ENCODE measurements around the gene GREM1. TPM values are rescaled to one million over a fixed set of nuclear protein-coding genes. Genes with fewer than 3 reads are reported as not detected.

The GREM1 gene
- polyA plus RNA-seq, 1 of the 3 experiments (the other 2 are of a cell fraction): 23.9 TPM

DNA sequence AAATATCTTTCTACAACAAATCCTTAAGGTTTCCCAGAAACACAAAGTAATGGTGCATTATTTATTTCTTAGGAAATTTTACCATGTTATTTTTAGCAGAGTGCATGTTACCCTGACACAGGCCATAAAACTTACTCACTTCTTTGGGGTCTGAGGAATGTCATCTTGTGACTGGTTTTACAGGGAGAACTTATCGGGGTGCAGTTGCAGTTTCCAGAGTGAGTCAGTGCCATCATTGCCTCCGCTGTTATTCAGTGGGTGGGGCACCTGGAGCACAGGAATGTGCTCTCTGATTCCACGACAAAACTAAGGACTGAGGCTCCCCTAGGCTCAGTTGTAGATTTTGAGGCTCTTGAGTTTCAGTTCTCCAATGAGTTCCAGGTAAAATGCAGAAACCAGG lies 11.1 kb upstream of the GREM1 start (continued):
- TF ChIP-seq, protein P1, sequence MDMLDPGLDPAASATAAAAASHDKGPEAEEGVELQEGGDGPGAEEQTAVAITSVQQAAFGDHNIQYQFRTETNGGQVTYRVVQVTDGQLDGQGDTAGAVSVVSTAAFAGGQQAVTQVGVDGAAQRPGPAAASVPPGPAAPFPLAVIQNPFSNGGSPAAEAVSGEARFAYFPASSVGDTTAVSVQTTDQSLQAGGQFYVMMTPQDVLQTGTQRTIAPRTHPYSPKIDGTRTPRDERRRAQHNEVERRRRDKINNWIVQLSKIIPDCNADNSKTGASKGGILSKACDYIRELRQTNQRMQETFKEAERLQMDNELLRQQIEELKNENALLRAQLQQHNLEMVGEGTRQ (IDR thresholded peaks at IDR 0.05; ENCODE audit: borderline replicate concordance, low read depth, low read length): no peak
- TF ChIP-seq TEAD4 (IDR thresholded peaks at IDR 0.05; ENCODE audit: borderline replicate concordance, insufficient read depth) (no peak), EZH2phosphoT487 (IDR thresholded peaks at IDR 0.05; ENCODE audit: borderline replicate concordance, low read depth) (no peak), FOSL2 (IDR thresholded peaks at IDR 0.05; ENCODE audit: borderline replicate concordance, low read depth) (peak; percentile 46; the same call in 1 of the 2 replicates), MXI1 (IDR thresholded peaks at IDR 0.05; ENCODE audit: low read depth, low read length) (no peak), FOXJ3 (CRISPR knock-in tag; IDR thresholded peaks at IDR 0.05) (no peak), ELF1 (IDR thresholded peaks at IDR 0.05) (no peak), NRF1 (IDR thresholded peaks at IDR 0.05; ENCODE audit: low read depth, low read length) (no peak), SMC3 (IDR thresholded peaks at IDR 0.05; ENCODE audit: low read depth, low read length) (no peak), CHD2 (IDR thresholded peaks at IDR 0.05; ENCODE audit: low read length, partially characterized antibody) (no peak), GATA2 (CRISPR knock-in tag; IDR thresholded peaks at IDR 0.05) (no peak), TAF1 (IDR thresholded peaks at IDR 0.05; ENCODE audit: borderline replicate concordance, low read depth, low read length) (no peak), YY1 (IDR thresholded peaks at IDR 0.05; ENCODE audit: low read depth) (no peak)
- TF ChIP-seq, protein P2, sequence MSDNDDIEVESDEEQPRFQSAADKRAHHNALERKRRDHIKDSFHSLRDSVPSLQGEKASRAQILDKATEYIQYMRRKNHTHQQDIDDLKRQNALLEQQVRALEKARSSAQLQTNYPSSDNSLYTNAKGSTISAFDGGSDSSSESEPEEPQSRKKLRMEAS (IDR thresholded peaks at IDR 0.05; ENCODE audit: low read depth): no peak
- TF ChIP-seq, protein P3, sequence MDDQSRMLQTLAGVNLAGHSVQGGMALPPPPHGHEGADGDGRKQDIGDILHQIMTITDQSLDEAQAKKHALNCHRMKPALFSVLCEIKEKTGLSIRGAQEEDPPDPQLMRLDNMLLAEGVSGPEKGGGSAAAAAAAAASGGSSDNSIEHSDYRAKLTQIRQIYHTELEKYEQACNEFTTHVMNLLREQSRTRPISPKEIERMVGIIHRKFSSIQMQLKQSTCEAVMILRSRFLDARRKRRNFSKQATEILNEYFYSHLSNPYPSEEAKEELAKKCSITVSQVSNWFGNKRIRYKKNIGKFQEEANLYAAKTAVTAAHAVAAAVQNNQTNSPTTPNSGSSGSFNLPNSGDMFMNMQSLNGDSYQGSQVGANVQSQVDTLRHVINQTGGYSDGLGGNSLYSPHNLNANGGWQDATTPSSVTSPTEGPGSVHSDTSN (IDR thresholded peaks at IDR 0.05): peak; percentile 26; the same call in 1 of the 2 replicates
- TF ChIP-seq, protein P4, sequence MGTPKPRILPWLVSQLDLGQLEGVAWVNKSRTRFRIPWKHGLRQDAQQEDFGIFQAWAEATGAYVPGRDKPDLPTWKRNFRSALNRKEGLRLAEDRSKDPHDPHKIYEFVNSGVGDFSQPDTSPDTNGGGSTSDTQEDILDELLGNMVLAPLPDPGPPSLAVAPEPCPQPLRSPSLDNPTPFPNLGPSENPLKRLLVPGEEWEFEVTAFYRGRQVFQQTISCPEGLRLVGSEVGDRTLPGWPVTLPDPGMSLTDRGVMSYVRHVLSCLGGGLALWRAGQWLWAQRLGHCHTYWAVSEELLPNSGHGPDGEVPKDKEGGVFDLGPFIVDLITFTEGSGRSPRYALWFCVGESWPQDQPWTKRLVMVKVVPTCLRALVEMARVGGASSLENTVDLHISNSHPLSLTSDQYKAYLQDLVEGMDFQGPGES (IDR thresholded peaks at IDR 0.05; ENCODE audit: low read depth, low read length): no peak

DNA sequence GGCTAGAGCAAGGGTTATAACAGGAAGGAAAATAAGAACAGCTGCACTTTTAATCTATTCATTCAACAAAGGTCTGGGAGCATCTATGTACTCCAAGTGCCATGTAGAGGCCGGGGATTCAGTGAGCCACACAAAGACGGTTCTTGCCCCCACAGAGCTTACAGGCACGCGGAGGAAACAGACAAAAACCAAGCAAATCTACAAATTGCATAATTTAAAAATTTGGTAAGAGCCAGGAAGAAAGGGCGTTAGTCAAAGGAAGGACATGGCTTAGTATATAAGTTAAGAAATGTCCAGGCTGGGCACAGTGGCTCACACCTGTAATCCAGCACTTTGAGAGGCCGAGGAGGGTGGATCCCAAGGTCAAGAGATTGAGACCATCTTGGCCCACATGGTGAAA lies 10.4 kb upstream of the GREM1 start:
- H3F3A ChIP-seq (replicated peaks; ENCODE audit: insufficient read depth): peaks cover 31% of the 10 kb centered on the region
- CTCF ChIA-PET: no interaction called here
- H3K9me2 ChIP-seq: no peaks in the 10 kb centered on the region
- no peak for TF ChIP-seq GATA2 (CRISPR knock-in tag; IDR thresholded peaks at IDR 0.05)
- no peak for TF ChIP-seq RFX5 (IDR thresholded peaks at IDR 0.05; ENCODE audit: low read length)
- TF ChIP-seq FOXJ3 (CRISPR knock-in tag; IDR thresholded peaks at IDR 0.05): no peak
- no peaks in the 10 kb centered on the region for H3K27me3 ChIP-seq (ENCODE audit: insufficient read depth)
- no peak for DNase-seq
- no peaks in the 10 kb centered on the region for H3K36me3 ChIP-seq (replicated peaks in 1 of 2; ENCODE audit: control insufficient read depth in 1 of 2, insufficient read depth in 2 of 2, low read length in 1 of 2)
- no peaks in the 10 kb centered on the region for H4K20me1 ChIP-seq (ENCODE audit: insufficient read depth)
- H2AFZ ChIP-seq (ENCODE audit: low read depth): no peak overlapping the region
- no peaks in the 10 kb centered on the region for H3K79me2 ChIP-seq (ENCODE audit: insufficient read depth)
- 83% methylated on average over 6 of the region's 6 CpGs for WGBS (ENCODE audit: low lambda C conversion rate)
- H3K4me3 ChIP-seq (ENCODE audit: low read depth in 2 of 2, low read length in 1 of 2): no peak overlapping the region
- peak overlapping the region in 1 of 2 experiments; percentile 80; a peak in 1 of 4 replicates for H3K27ac ChIP-seq (ENCODE audit: low read depth in 2 of 2, low read length in 1 of 2)
- POLR2A ChIA-PET: no interaction called here
- peaks cover 0 to 16% of the 10 kb centered on the region in 2 experiments; a peak in 2 of 4 replicates for H3K4me1 ChIP-seq (ENCODE audit: control insufficient read depth in 1 of 2, insufficient read depth in 2 of 2, low read depth in 1 of 2, low read length in 1 of 2)
- no peaks in the 10 kb centered on the region for H3K9me3 ChIP-seq
- no peak overlapping the region for H3K4me2 ChIP-seq
- no peak overlapping the region for H3K9ac ChIP-seq

All from SK-N-SH (cell line).